Measurements from ENCODE around the gene PTPN14. TPM values are rescaled to one million over a fixed set of nuclear protein-coding genes. Genes with fewer than 3 reads are reported as not detected.

Gene PTPN14
- total RNA-seq, 3 donors from 2014 or later: 5.8 to 49.0 (median 8.3) TPM

- no peak overlapping the region for H3K4me3 ChIP-seq
- H3K36me3 ChIP-seq (ENCODE audit: low read depth): no peaks in the 10 kb centered on the region
- DNase-seq: no peak
- ATAC-seq: no peak
- intact Hi-C loops (cut with DNase I, micrococcal nuclease): no loop called here
- TF ChIP-seq CTCF (IDR thresholded peaks at IDR 0.05): no peak
- H3K9me3 ChIP-seq: no peaks in the 10 kb centered on the region
- no peaks in the 10 kb centered on the region for H3K4me1 ChIP-seq (ENCODE audit: low read depth)
Observed at GRCh38 chr1:214338212-214338611, 213.2 kb downstream of the PTPN14 start.

- DNase-seq (no peak), ATAC-seq (no peak)
- Histone ChIP-seq H3K36me3 (ENCODE audit: low read depth) (no peaks in the 10 kb centered on the region), H3K4me1 (ENCODE audit: low read depth) (no peaks in the 10 kb centered on the region), H3K9me3 (no peaks in the 10 kb centered on the region), H3K4me3 (no peak overlapping the region)
- TF ChIP-seq CTCF (IDR thresholded peaks at IDR 0.05): no peak
- intact Hi-C loops (cut with DNase I, micrococcal nuclease): no loop called here
Observed at GRCh38 chr1:214337511-214337910, 213.9 kb downstream of the PTPN14 start.

GRCh38 chr1:214337015-214337414, 214.4 kb downstream of the PTPN14 start:
- Histone ChIP-seq H3K4me3 (no peak overlapping the region), H3K4me1 (ENCODE audit: low read depth) (no peaks in the 10 kb centered on the region), H3K36me3 (ENCODE audit: low read depth) (no peaks in the 10 kb centered on the region), H3K9me3 (no peaks in the 10 kb centered on the region)
- intact Hi-C loops (cut with DNase I, micrococcal nuclease): no loop called here
- no peak for ATAC-seq
- DNase-seq: no peak
- TF ChIP-seq CTCF (IDR thresholded peaks at IDR 0.05): no peak

GRCh38 chr1:214335567-214335966, 215.8 kb downstream of the PTPN14 start:
- Histone ChIP-seq H3K4me3 (no peak overlapping the region), H3K4me1 (ENCODE audit: low read depth) (no peaks in the 10 kb centered on the region), H3K9me3 (no peaks in the 10 kb centered on the region), H3K36me3 (ENCODE audit: low read depth) (no peaks in the 10 kb centered on the region)
- intact Hi-C loops (cut with DNase I, micrococcal nuclease): no loop called here
- no peak for TF ChIP-seq CTCF (IDR thresholded peaks at IDR 0.05)
- DNase-seq: no peak
- no peak for ATAC-seq

GRCh38 chr1:214332946-214333798, 218.2 kb downstream of the PTPN14 start:
- H3K36me3 ChIP-seq (ENCODE audit: low read depth): no peaks in the 10 kb centered on the region
- peak; percentile 62 for TF ChIP-seq CTCF (IDR thresholded peaks at IDR 0.05)
- no peak overlapping the region for H3K4me3 ChIP-seq
- peak; percentile 39 for ATAC-seq
- no peaks in the 10 kb centered on the region for H3K4me1 ChIP-seq (ENCODE audit: low read depth)
- peak in 2 of 3 donors; percentile 50 to 69 for DNase-seq
- H3K9me3 ChIP-seq: no peaks in the 10 kb centered on the region
- intact Hi-C loops (cut with DNase I, micrococcal nuclease): loop anchor here (5.0 kb wide), 1 partner anchor 254 kb away; no protein-coding TSS in a partner anchor
